Endothelial cell of umbilical vein (primary cell): Measurements from ENCODE around the gene DPP6.

Source experiments
- CTCF ChIP-seq, 2 donors: IDR thresholded peaks; 1 replicate in 1 of 2; 2 replicates in 1 of 2; pipeline ENCODE4 v1.5.1; 2011; ENCODE audit warnings: low read length in 2 of 2, mild to moderate bottlenecking in 2 of 2, moderate library complexity in 2 of 2, control low read depth in 1 of 2, inconsistent platforms in 1 of 2, low read depth in 1 of 2; ENCODE audit not compliant: insufficient read depth in 1 of 2; ENCODE audit errors: extremely low read depth in 1 of 2
- EZH2 ChIP-seq: IDR thresholded peaks from 2 replicates; pipeline ENCODE4 v1.6.1; 2012; ENCODE audit warnings: borderline replicate concordance, low read depth, mild to moderate bottlenecking, moderate library complexity, low read length, inconsistent platforms; ENCODE audit not compliant: severe bottlenecking
- FOS ChIP-seq: IDR thresholded peaks from 2 replicates; pipeline ENCODE4 v1.6.1; 2011; ENCODE audit warnings: mild to moderate bottlenecking, low read length, moderate library complexity, borderline replicate concordance; ENCODE audit not compliant: insufficient read depth
- JUN ChIP-seq: IDR thresholded peaks from 2 replicates; pipeline ENCODE4 v1.6.1; 2011; ENCODE audit warnings: borderline replicate concordance, low read depth; ENCODE audit not compliant: insufficient read length, insufficient read depth
- MYC ChIP-seq: IDR thresholded peaks from one replicate; pipeline ENCODE4 v1.6.1; 2011; ENCODE audit warnings: mild to moderate bottlenecking, low read depth, low read length
- POLR2A ChIP-seq: IDR thresholded peaks from 2 replicates; pipeline ENCODE4 v1.6.1; 2012; ENCODE audit warnings: low read depth, mild to moderate bottlenecking, control low read depth, low read length
- POLR2AphosphoS5 ChIP-seq: IDR thresholded peaks from 2 replicates; pipeline ENCODE4 v1.6.1; 2012; ENCODE audit warnings: low read depth, mild to moderate bottlenecking, control low read depth, low read length, moderate library complexity; ENCODE audit not compliant: insufficient read depth
- TF ChIP-seq, protein P1 (sequence below): IDR thresholded peaks from 2 replicates; pipeline ENCODE4 v1.6.1; 2011; ENCODE audit not compliant: insufficient read depth, insufficient read length

GRCh38 chr7:154765118-154765517 is 712.9 kb downstream of the DPP6 start:
- TF ChIP-seq CTCF (IDR thresholded peaks at IDR 0.05; ENCODE audit: extremely low read depth in 1 of 2, insufficient read depth in 1 of 2, low read depth in 1 of 2, low read length in 2 of 2) (no peak), POLR2A (no peak), JUN (no peak), EZH2 (no peak), POLR2AphosphoS5 (no peak), FOS (no peak), MYC (no peak)
- TF ChIP-seq, protein P1, sequence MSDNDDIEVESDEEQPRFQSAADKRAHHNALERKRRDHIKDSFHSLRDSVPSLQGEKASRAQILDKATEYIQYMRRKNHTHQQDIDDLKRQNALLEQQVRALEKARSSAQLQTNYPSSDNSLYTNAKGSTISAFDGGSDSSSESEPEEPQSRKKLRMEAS = no peak
